CD4-positive, alpha-beta memory T cell (primary cell): ENCODE data around the gene MAPK9. TPM values are rescaled to one million over a fixed set of nuclear protein-coding genes. Genes with fewer than 3 reads are reported as not detected.

Experiments
- CTCF ChIA-PET: fragments of 350-600 bp; sonication (Branson Sonifier 250); formaldehyde crosslinking; loops from one replicate; lab custom pipeline; 2021; ENCODE audit warnings: inconsistent platforms; ENCODE audit not compliant: partially characterized antibody; lab: Charles Lee
- POLR2A ChIA-PET: fragments of 350-600 bp; sonication (Branson Sonifier 250); formaldehyde crosslinking; loops from one replicate; lab custom pipeline; 2021; ENCODE audit not compliant: partially characterized antibody; lab: Charles Lee
- DNase-seq, 5 donors: peaks; one replicate each; pipeline versions ENCODE4 v3.0.0 to v3.0.0-alpha.2; 2020 to 2022; ENCODE audit warnings: mixed read lengths in 1 of 5
- H3K27ac ChIP-seq: one replicate; pipeline ENCODE4 v1.7.0; 2013; ENCODE audit warnings: low read depth, low read length
- H3K27me3 ChIP-seq: 2 replicates; pipeline ENCODE4 v1.7.0; 2013; ENCODE audit warnings: mild to moderate bottlenecking, low read length, moderate library complexity; ENCODE audit not compliant: insufficient read depth
- H3K36me3 ChIP-seq: 2 replicates; pipeline ENCODE4 v1.7.0; 2013; ENCODE audit warnings: mild to moderate bottlenecking, low read length, moderate library complexity; ENCODE audit not compliant: insufficient read depth
- H3K4me1 ChIP-seq: 2 replicates; pipeline ENCODE4 v1.7.0; 2013; ENCODE audit warnings: mild to moderate bottlenecking, low read length, moderate library complexity; ENCODE audit not compliant: insufficient read depth
- H3K4me3 ChIP-seq, 2 donors: one replicate each; pipeline ENCODE4 v1.7.0; 2013; ENCODE audit warnings: low read length in 2 of 2, mild to moderate bottlenecking in 1 of 2
- H3K9me3 ChIP-seq, 2 donors: one replicate each; pipeline ENCODE4 v1.7.0; 2013; ENCODE audit warnings: low read length in 2 of 2, control low read depth in 1 of 2; ENCODE audit not compliant: control insufficient read depth in 1 of 2
- H3K27ac Mint-ChIP-seq, 7 donors: one replicate each; pipeline ENCODE4 v1.8.0; 2020 to 2021; ENCODE audit warnings: mixed read lengths in 7 of 7, mild to moderate bottlenecking in 6 of 7, inconsistent platforms in 3 of 7, moderate library complexity in 3 of 7
- H3K27me3 Mint-ChIP-seq, 2 donors: one replicate each; pipeline ENCODE4 v1.8.0; 2020 to 2021; ENCODE audit warnings: mixed read lengths in 2 of 2
- H3K36me3 Mint-ChIP-seq, 2 donors: one replicate each; pipeline ENCODE4 v1.8.0; 2020 to 2021; ENCODE audit warnings: mixed read lengths in 2 of 2, inconsistent platforms in 1 of 2, mild to moderate bottlenecking in 1 of 2
- H3K4me1 Mint-ChIP-seq, 4 donors: one replicate each; pipeline ENCODE4 v1.8.0; 2020 to 2021; ENCODE audit warnings: mixed read lengths in 4 of 4, mild to moderate bottlenecking in 1 of 4
- H3K4me3 Mint-ChIP-seq, 8 donors: one replicate each; pipeline ENCODE4 v1.8.0; 2020 to 2021; ENCODE audit warnings: mixed read lengths in 8 of 8, mild to moderate bottlenecking in 7 of 8, moderate library complexity in 6 of 8, inconsistent platforms in 3 of 8
- H3K9me3 Mint-ChIP-seq, 8 donors: one replicate each; pipeline ENCODE4 v1.8.0; 2020 to 2021; ENCODE audit warnings: mixed read lengths in 8 of 8, mild to moderate bottlenecking in 5 of 8, inconsistent platforms in 3 of 8, moderate library complexity in 1 of 8
- intact Hi-C: fragments of 100-400 bp; cut with micrococcal nuclease; formaldehyde crosslinking; loops from one replicate; pipeline ENCODE4 v1.15.1; 2023
- polyA plus RNA-seq, 2 donors: library from polyadenylated mRNA; unstranded; fragments of 300-500 nt; fragmentation: Illumina TruSeq; gene quantifications; one replicate each; pipeline ENCODE4 v1.2.3, GENCODE V29; 2021
- total RNA-seq, 2 experiments: library from RNA; stranded (reverse); gene quantifications; one replicate each; pipeline ENCODE4 v1.2.3, GENCODE V29; 2021

The MAPK9 gene
- total and polyA plus RNA-seq, 4 experiments from 2014 or later = 21.8 to 39.1 (median 35.1) TPM

- H3K4me3 Mint-ChIP-seq = peak overlapping the region in 5 of 8 donors; percentile 68 to 82 (median 78)
- intact Hi-C loops = loop anchor here (10.0 kb wide), 1 partner anchor 109 kb away; the partner anchor contains the start of gene RASGEF1C
- Histone ChIP-seq H3K4me3 (no peak overlapping the region), H3K4me1 (no peaks in the 10 kb centered on the region), H3K27me3 (no peaks in the 10 kb centered on the region), H3K36me3 (no peaks in the 10 kb centered on the region), H3K9me3 (no peaks in the 10 kb centered on the region), H3K27ac (peak overlapping the region; percentile 46)
- H3K9me3 Mint-ChIP-seq = peaks cover 0 to 2% (median 0%) of the 10 kb centered on the region in 8 donors
- ChIA-PET CTCF (interaction anchor here (0.6 to 4.5 kb wide), 7 partner anchors 9 to 36 kb away, joined by 3 to 130 read pairs (median 22); partner anchors contain the start of gene MAPK9), POLR2A (interaction anchor here (1.5 kb wide), 1 partner anchor 21 kb away, joined by 5 read pairs; no protein-coding TSS in a partner anchor)
- H3K36me3 Mint-ChIP-seq = no peaks in the 10 kb centered on the region
- H3K27me3 Mint-ChIP-seq = peaks cover 2 to 4% of the 10 kb centered on the region in 2 donors
- peak in 3 of 5 donors; percentile 50 to 67 (median 57) for DNase-seq
- peaks cover 0 to 15% (median 4%) of the 10 kb centered on the region in 4 donors for H3K4me1 Mint-ChIP-seq
- peak overlapping the region in 4 of 7 donors; percentile 61 to 85 (median 69) for H3K27ac Mint-ChIP-seq
Measured at GRCh38 chr5:180313677-180314505, 22.0 kb upstream of the MAPK9 start.

- Histone ChIP-seq H3K36me3 (no peaks in the 10 kb centered on the region), H3K27me3 (no peaks in the 10 kb centered on the region), H3K4me3 (no peak overlapping the region), H3K4me1 (no peaks in the 10 kb centered on the region), H3K9me3 (no peaks in the 10 kb centered on the region), H3K27ac (no peak overlapping the region)
- intact Hi-C loops = loop anchor here (10.0 kb wide), 1 partner anchor 106 kb away; the partner anchor contains the start of gene RASGEF1C
- Mint-ChIP-seq H3K4me3 (peak overlapping the region in 1 of 8 donors; percentile 31), H3K4me1 (peaks cover 0 to 15% (median 4%) of the 10 kb centered on the region in 4 donors), H3K36me3 (no peaks in the 10 kb centered on the region), H3K27me3 (peaks cover 0 to 2% of the 10 kb centered on the region in 2 donors), H3K27ac (no peak overlapping the region), H3K9me3 (peaks cover 0 to 2% (median 0%) of the 10 kb centered on the region in 8 donors)
- POLR2A ChIA-PET = no interaction called here
- DNase-seq = no peak
- CTCF ChIA-PET = interaction anchor here (1.3 to 2.2 kb wide), 4 partner anchors 16 to 186 kb away, joined by 3 to 6 read pairs (median 3); no protein-coding TSS in a partner anchor
Measured at GRCh38 chr5:180311216-180311615, 19.3 kb upstream of the MAPK9 start.

- Mint-ChIP-seq H3K27me3 (peaks cover 0 to 2% of the 10 kb centered on the region in 2 donors), H3K9me3 (peaks cover 0 to 2% (median 0%) of the 10 kb centered on the region in 8 donors), H3K4me1 (no peaks in the 10 kb centered on the region), H3K4me3 (no peak overlapping the region), H3K36me3 (no peaks in the 10 kb centered on the region), H3K27ac (no peak overlapping the region)
- no peaks in the 10 kb centered on the region for H3K36me3 ChIP-seq
- no peaks in the 10 kb centered on the region for H3K9me3 ChIP-seq
- H3K4me3 ChIP-seq = no peak overlapping the region
- no peaks in the 10 kb centered on the region for H3K27me3 ChIP-seq
- CTCF ChIA-PET = interaction anchor here (3.1 to 6.3 kb wide), 3 partner anchors 9 to 22 kb away, joined by 16 to 26 read pairs (median 25); no protein-coding TSS in a partner anchor
- POLR2A ChIA-PET = interaction anchor here (0.9 kb wide), 1 partner anchor 13 kb away, joined by 3 read pairs; no protein-coding TSS in a partner anchor
- DNase-seq = no peak
- intact Hi-C loops = no loop called here
- no peaks in the 10 kb centered on the region for H3K4me1 ChIP-seq
- H3K27ac ChIP-seq = no peak overlapping the region
Measured at GRCh38 chr5:180306796-180307195, 14.9 kb upstream of the MAPK9 start.

GRCh38 chr5:180305481-180305880 is 13.6 kb upstream of the MAPK9 start:
- Mint-ChIP-seq H3K4me3 (no peak overlapping the region), H3K4me1 (no peaks in the 10 kb centered on the region), H3K27me3 (peaks cover 0 to 6% of the 10 kb centered on the region in 2 donors), H3K9me3 (no peaks in the 10 kb centered on the region), H3K36me3 (no peaks in the 10 kb centered on the region), H3K27ac (peak overlapping the region in 1 of 7 donors; percentile 7)
- no peak overlapping the region for H3K27ac ChIP-seq
- H3K27me3 ChIP-seq = no peaks in the 10 kb centered on the region
- no peak for DNase-seq
- H3K36me3 ChIP-seq = no peaks in the 10 kb centered on the region
- no peak overlapping the region for H3K4me3 ChIP-seq
- H3K4me1 ChIP-seq = no peaks in the 10 kb centered on the region
- POLR2A ChIA-PET = no interaction called here
- intact Hi-C loops = no loop called here
- CTCF ChIA-PET = interaction anchor here (4.6 to 6.3 kb wide), 2 partner anchors 10 to 12 kb away, joined by 25 to 26 read pairs; no protein-coding TSS in a partner anchor
- no peaks in the 10 kb centered on the region for H3K9me3 ChIP-seq

- no peak overlapping the region for H3K4me3 ChIP-seq
- no peaks in the 10 kb centered on the region for H3K4me1 ChIP-seq
- H3K9me3 ChIP-seq = no peaks in the 10 kb centered on the region
- Mint-ChIP-seq H3K4me1 (no peaks in the 10 kb centered on the region), H3K36me3 (no peaks in the 10 kb centered on the region), H3K9me3 (no peaks in the 10 kb centered on the region), H3K27ac (peak overlapping the region in 1 of 7 donors; percentile 60), H3K27me3 (peaks cover 0 to 6% of the 10 kb centered on the region in 2 donors), H3K4me3 (no peak overlapping the region)
- DNase-seq = no peak
- POLR2A ChIA-PET = no interaction called here
- CTCF ChIA-PET = interaction anchor here (1.4 to 6.3 kb wide), 4 partner anchors 11 to 24 kb away, joined by 4 to 26 read pairs (median 18); no protein-coding TSS in a partner anchor
- intact Hi-C loops = no loop called here
- no peaks in the 10 kb centered on the region for H3K27me3 ChIP-seq
- no peak overlapping the region for H3K27ac ChIP-seq
- no peaks in the 10 kb centered on the region for H3K36me3 ChIP-seq
Measured at GRCh38 chr5:180304431-180305375, 12.8 kb upstream of the MAPK9 start.

- Histone ChIP-seq H3K27me3 (no peaks in the 10 kb centered on the region), H3K9me3 (no peaks in the 10 kb centered on the region), H3K4me1 (no peaks in the 10 kb centered on the region), H3K27ac (no peak overlapping the region), H3K36me3 (no peaks in the 10 kb centered on the region), H3K4me3 (no peak overlapping the region)
- Mint-ChIP-seq H3K27ac (no peak overlapping the region), H3K9me3 (no peaks in the 10 kb centered on the region), H3K4me3 (no peak overlapping the region), H3K36me3 (no peaks in the 10 kb centered on the region), H3K4me1 (no peaks in the 10 kb centered on the region), H3K27me3 (peaks cover 0 to 6% of the 10 kb centered on the region in 2 donors)
- POLR2A ChIA-PET = interaction anchor here (0.8 kb wide), 1 partner anchor 10 kb away, joined by 4 read pairs; no protein-coding TSS in a partner anchor
- intact Hi-C loops = no loop called here
- DNase-seq = no peak
- CTCF ChIA-PET = interaction anchor here (1.4 to 6.3 kb wide), 4 partner anchors 10 to 25 kb away, joined by 4 to 26 read pairs (median 18); no protein-coding TSS in a partner anchor
Measured at GRCh38 chr5:180304016-180304292, 12.1 kb upstream of the MAPK9 start.
